ENCODE data around the gene GTF3C6.
"Not testable (repeated sequence)": the region's sequence is repeated elsewhere in the genome, so short reads cannot be mapped to it uniquely, and the experiment has no call there.

The GTF3C6 gene

DNA sequence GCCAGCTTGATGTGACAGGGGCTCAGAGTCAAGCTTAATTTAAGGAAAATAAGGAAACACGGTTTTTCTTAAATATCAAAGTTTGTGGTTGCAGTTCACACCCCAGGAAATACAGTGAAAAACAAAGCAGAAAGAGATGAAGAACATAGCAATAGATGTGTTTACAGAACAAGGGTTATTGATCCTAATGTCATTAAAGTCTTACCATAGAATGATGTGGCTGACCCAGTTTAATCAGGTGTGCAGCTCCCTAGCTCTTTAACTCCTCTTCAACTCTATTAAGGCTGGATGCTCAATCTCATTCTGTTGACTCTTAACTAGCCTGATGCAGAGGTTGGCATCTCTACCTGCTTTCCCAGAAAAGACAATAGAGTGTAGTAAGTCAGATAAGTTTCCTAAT is 7.5 kb upstream of the GTF3C6 start:
- Histone ChIP-seq H3K9ac (ENCODE audit: low read length) (no peak overlapping the region), H3K4me3 (ENCODE audit: low read length) (no peak overlapping the region), H3K27me3 (ENCODE audit: control insufficient read depth, insufficient read depth, low read length) (no peaks in the 10 kb centered on the region), H3K36me3 (ENCODE audit: control insufficient read depth, insufficient read depth, low read length) (no peaks in the 10 kb centered on the region), H3K9me3 (ENCODE audit: control insufficient read depth, low read length) (no peaks in the 10 kb centered on the region), H3K4me1 (ENCODE audit: control insufficient read depth, insufficient read depth, low read length) (peaks cover 4% of the 10 kb centered on the region)

- Histone ChIP-seq H3K4me3 (ENCODE audit: low read length) (no peak overlapping the region), H3K9me3 (ENCODE audit: control insufficient read depth, low read length) (no peaks in the 10 kb centered on the region), H3K27me3 (ENCODE audit: control insufficient read depth, insufficient read depth, low read length) (no peaks in the 10 kb centered on the region), H3K4me1 (ENCODE audit: control insufficient read depth, insufficient read depth, low read length) (peaks cover 4% of the 10 kb centered on the region), H3K36me3 (ENCODE audit: control insufficient read depth, insufficient read depth, low read length) (no peaks in the 10 kb centered on the region), H3K9ac (ENCODE audit: low read length) (no peak overlapping the region)
Observed at GRCh38 chr6:110951986-110952794, 6.3 kb upstream of the GTF3C6 start.

DNA sequence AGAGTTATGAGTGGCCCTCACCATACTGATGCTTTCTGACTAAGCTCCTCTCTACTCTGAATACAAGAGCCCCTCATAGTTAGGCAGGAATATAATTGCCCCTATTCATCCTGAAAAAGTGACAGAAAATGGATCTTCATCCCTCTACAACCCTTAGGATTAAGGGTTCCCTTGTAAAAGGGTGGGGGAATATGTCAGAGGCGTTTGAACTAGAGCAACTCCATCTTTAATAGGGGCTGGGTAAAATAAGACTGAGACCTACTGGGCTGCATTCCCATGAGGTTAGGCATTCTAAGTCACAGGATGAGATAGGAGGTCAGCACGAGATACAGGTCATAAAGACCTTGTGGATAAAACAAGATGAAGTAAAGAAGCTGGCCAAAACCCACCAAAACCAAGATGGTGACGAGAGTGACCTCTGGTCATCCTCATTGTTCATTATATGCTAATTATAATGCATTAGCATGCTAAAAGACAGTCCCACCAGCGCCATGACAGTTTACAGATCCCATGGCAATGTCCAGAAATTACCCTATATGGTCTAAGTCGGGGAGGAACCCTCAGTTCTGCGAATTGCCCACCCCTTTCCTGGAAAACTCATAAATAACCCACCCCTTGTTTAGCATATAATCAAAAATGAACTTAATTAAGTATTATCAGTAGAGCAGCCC is 4.7 kb upstream of the GTF3C6 start:
- H3K36me3 ChIP-seq (ENCODE audit: control insufficient read depth, insufficient read depth, low read length): no peaks in the 10 kb centered on the region
- H3K27me3 ChIP-seq (ENCODE audit: control insufficient read depth, insufficient read depth, low read length): no peaks in the 10 kb centered on the region
- no peak overlapping the region for H3K4me3 ChIP-seq (ENCODE audit: low read length)
- no peaks in the 10 kb centered on the region for H3K9me3 ChIP-seq (ENCODE audit: control insufficient read depth, low read length)
- no peak overlapping the region for H3K9ac ChIP-seq (ENCODE audit: low read length)
- peaks cover 12% of the 10 kb centered on the region for H3K4me1 ChIP-seq (ENCODE audit: control insufficient read depth, insufficient read depth, low read length)

DNA sequence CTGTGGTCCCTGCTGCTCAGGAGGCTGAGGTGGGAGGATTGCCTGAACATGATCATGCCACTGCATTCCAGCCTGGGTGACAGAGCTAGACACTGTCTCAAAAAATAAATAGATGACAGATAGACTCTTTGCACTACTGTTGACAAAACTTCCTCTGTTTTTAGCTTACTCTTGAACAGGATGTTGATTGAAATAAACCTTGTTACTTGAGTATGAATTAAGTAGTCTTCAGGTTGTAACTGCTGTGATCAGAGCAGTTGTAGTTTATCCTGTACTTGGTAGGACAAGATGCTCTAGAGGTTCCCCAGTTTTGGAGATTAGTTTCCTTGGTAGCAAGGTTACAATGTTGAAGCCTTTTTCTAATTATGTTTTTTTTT is 1.5 kb downstream of the GTF3C6 start:
- H3K9me3 ChIP-seq (ENCODE audit: control insufficient read depth, low read length): no peaks in the 10 kb centered on the region
- H3K36me3 ChIP-seq (ENCODE audit: control insufficient read depth, insufficient read depth, low read length): no peaks in the 10 kb centered on the region
- no peaks in the 10 kb centered on the region for H3K27me3 ChIP-seq (ENCODE audit: control insufficient read depth, insufficient read depth, low read length)
- H3K4me1 ChIP-seq (ENCODE audit: control insufficient read depth, insufficient read depth, low read length): peaks cover 11% of the 10 kb centered on the region
- no peak overlapping the region for H3K9ac ChIP-seq (ENCODE audit: low read length)
- no peak overlapping the region for H3K4me3 ChIP-seq (ENCODE audit: low read length)

- not testable (repeated sequence) for H3K27me3 ChIP-seq (ENCODE audit: control insufficient read depth, insufficient read depth, low read length); H3K36me3 ChIP-seq (ENCODE audit: control insufficient read depth, insufficient read depth, low read length); H3K9ac ChIP-seq (ENCODE audit: low read length); H3K4me1 ChIP-seq (ENCODE audit: control insufficient read depth, insufficient read depth, low read length); H3K9me3 ChIP-seq (ENCODE audit: control insufficient read depth, low read length); H3K4me3 ChIP-seq (ENCODE audit: low read length)
Observed at GRCh38 chr6:110962636-110963035, 4.1 kb downstream of the GTF3C6 start.

GRCh38 chr6:110965629-110966229 is 7.2 kb downstream of the GTF3C6 start:
- Histone ChIP-seq H3K9me3 (ENCODE audit: control insufficient read depth, low read length) (no peaks in the 10 kb centered on the region), H3K27me3 (ENCODE audit: control insufficient read depth, insufficient read depth, low read length) (no peaks in the 10 kb centered on the region), H3K36me3 (ENCODE audit: control insufficient read depth, insufficient read depth, low read length) (peaks cover 4% of the 10 kb centered on the region), H3K9ac (ENCODE audit: low read length) (no peak overlapping the region), H3K4me1 (ENCODE audit: control insufficient read depth, insufficient read depth, low read length) (no peaks in the 10 kb centered on the region), H3K4me3 (ENCODE audit: low read length) (no peak overlapping the region)

GRCh38 chr6:110968661-110969060 is 10.2 kb downstream of the GTF3C6 start:
- H3K27me3 ChIP-seq (ENCODE audit: control insufficient read depth, insufficient read depth, low read length); H3K9me3 ChIP-seq (ENCODE audit: control insufficient read depth, low read length); H3K36me3 ChIP-seq (ENCODE audit: control insufficient read depth, insufficient read depth, low read length); H3K4me3 ChIP-seq (ENCODE audit: low read length); H3K9ac ChIP-seq (ENCODE audit: low read length); H3K4me1 ChIP-seq (ENCODE audit: control insufficient read depth, insufficient read depth, low read length): not testable (repeated sequence)

DNA sequence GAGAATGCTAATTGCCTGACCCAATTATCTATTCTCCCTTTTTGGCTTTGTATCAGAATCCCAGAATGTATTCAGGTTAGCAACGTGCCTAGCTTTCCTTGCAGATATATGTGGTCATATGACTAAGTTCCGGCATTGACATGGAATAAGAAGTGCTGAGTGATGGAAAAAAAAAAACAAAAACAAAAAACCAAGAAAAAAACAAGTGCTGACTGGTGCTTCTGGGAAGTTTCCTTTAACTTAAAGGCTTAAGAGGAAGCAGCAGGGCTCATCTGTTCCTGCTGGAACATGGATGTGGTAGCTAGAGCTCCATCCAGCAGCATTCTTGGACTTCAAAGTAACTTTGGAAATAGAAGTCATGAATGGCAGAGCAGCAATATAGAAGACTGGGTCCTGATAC is 13.0 kb downstream of the GTF3C6 start:
- H3K36me3 ChIP-seq (ENCODE audit: control insufficient read depth, insufficient read depth, low read length): no peaks in the 10 kb centered on the region
- no peak overlapping the region for H3K9ac ChIP-seq (ENCODE audit: low read length)

DNA sequence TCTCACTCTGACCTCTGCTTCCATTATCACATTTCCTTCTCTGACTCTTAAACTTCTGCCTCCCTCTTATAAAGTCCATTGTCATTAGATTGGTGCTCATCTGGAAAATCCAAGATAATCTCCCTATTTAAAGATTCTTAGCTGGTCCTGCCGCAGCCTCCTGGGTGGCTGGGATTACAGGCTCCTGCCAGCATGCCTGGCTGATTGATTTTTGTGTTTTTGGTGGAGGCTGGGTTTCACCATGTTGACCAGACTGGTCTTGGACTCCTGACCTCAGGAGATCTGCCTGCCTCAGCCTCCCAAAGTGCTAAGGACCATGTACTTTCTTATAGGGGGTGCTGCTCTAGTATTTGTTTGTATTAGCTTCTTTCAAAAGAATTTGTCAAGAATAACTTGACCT is 18.1 kb downstream of the GTF3C6 start:
- H3K36me3 ChIP-seq (ENCODE audit: control insufficient read depth, insufficient read depth, low read length): no peaks in the 10 kb centered on the region
- no peak overlapping the region for H3K9ac ChIP-seq (ENCODE audit: low read length)
- no peaks in the 10 kb centered on the region for H3K27me3 ChIP-seq (ENCODE audit: control insufficient read depth, insufficient read depth, low read length)
- H3K4me3 ChIP-seq (ENCODE audit: low read length): no peak overlapping the region
- no peaks in the 10 kb centered on the region for H3K4me1 ChIP-seq (ENCODE audit: control insufficient read depth, insufficient read depth, low read length)
- H3K9me3 ChIP-seq (ENCODE audit: control insufficient read depth, low read length): no peaks in the 10 kb centered on the region

More for the DNA sequence above, 13.0 kb downstream of the GTF3C6 start:
- Histone ChIP-seq H3K27me3 (ENCODE audit: control insufficient read depth, insufficient read depth, low read length) (no peaks in the 10 kb centered on the region), H3K4me3 (ENCODE audit: low read length) (no peak overlapping the region), H3K4me1 (ENCODE audit: control insufficient read depth, insufficient read depth, low read length) (no peaks in the 10 kb centered on the region), H3K9me3 (ENCODE audit: control insufficient read depth, low read length) (no peaks in the 10 kb centered on the region)

DNA sequence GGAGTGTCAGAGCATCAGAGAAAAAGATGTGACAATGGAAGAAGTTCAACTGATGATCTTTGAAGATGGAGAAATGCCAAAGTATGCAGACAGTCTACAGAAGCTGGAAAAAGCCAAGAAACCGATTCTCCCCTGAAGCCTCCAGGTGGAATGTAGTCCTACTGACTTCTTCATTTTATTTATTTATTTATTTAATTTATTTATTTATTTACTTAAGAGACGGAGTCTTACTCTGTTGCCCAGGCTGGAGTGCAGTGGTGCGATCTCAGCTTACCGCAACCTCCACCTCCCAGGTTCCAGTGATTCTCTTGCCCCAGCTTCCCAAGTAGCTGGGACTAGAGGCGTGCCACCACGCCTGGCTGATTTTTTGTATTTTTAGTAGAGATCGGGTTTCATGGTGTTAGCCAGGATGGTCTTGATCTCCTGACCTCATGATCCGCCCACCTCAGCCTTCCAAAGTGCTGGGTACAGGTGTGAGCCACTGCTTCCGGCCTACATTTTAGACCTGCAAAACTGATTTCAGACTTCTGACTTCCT is 21.1 kb downstream of the GTF3C6 start:
- H3K36me3 ChIP-seq (ENCODE audit: control insufficient read depth, insufficient read depth, low read length): no peaks in the 10 kb centered on the region
- H3K4me1 ChIP-seq (ENCODE audit: control insufficient read depth, insufficient read depth, low read length): peaks cover 9% of the 10 kb centered on the region
- no peaks in the 10 kb centered on the region for H3K9me3 ChIP-seq (ENCODE audit: control insufficient read depth, low read length)
- H3K4me3 ChIP-seq (ENCODE audit: low read length): no peak overlapping the region
- no peak overlapping the region for H3K9ac ChIP-seq (ENCODE audit: low read length)
- H3K27me3 ChIP-seq (ENCODE audit: control insufficient read depth, insufficient read depth, low read length): no peaks in the 10 kb centered on the region

- no peaks in the 10 kb centered on the region for H3K9me3 ChIP-seq (ENCODE audit: control insufficient read depth, low read length)
- no peaks in the 10 kb centered on the region for H3K27me3 ChIP-seq (ENCODE audit: control insufficient read depth, insufficient read depth, low read length)
- no peaks in the 10 kb centered on the region for H3K36me3 ChIP-seq (ENCODE audit: control insufficient read depth, insufficient read depth, low read length)
- H3K4me3 ChIP-seq (ENCODE audit: low read length): no peak overlapping the region
- H3K9ac ChIP-seq (ENCODE audit: low read length): no peak overlapping the region
- peaks cover 9% of the 10 kb centered on the region for H3K4me1 ChIP-seq (ENCODE audit: control insufficient read depth, insufficient read depth, low read length)
Observed at GRCh38 chr6:110980227-110980626, 21.7 kb downstream of the GTF3C6 start.

- Histone ChIP-seq H3K4me3 (ENCODE audit: low read length) (no peak overlapping the region), H3K27me3 (ENCODE audit: control insufficient read depth, insufficient read depth, low read length) (no peaks in the 10 kb centered on the region), H3K9ac (ENCODE audit: low read length) (no peak overlapping the region), H3K36me3 (ENCODE audit: control insufficient read depth, insufficient read depth, low read length) (no peaks in the 10 kb centered on the region), H3K9me3 (ENCODE audit: control insufficient read depth, low read length) (no peaks in the 10 kb centered on the region), H3K4me1 (ENCODE audit: control insufficient read depth, insufficient read depth, low read length) (peaks cover 9% of the 10 kb centered on the region)
Observed at GRCh38 chr6:110980648-110981047, 22.1 kb downstream of the GTF3C6 start.

Data from mucosa of stomach (tissue), 1 donor.